Stomach smooth muscle (tissue), 2 donors: Measurements from ENCODE around the gene SORCS1.

ENCODE experiments used
- H3K27ac ChIP-seq: one replicate; pipeline ENCODE4 v1.7.0; 2013; ENCODE audit warnings: mild to moderate bottlenecking, low read length, inconsistent platforms
- H3K27me3 ChIP-seq, 2 donors: one replicate each; pipeline ENCODE4 v1.7.0; 2013; ENCODE audit warnings: low read length in 2 of 2; ENCODE audit not compliant: insufficient read depth in 2 of 2, control insufficient read depth in 1 of 2
- H3K36me3 ChIP-seq, 2 donors: one replicate each; pipeline ENCODE4 v1.7.0; 2013; ENCODE audit warnings: low read length in 2 of 2; ENCODE audit not compliant: control insufficient read depth in 2 of 2, insufficient read depth in 2 of 2
- H3K4me1 ChIP-seq: one replicate; pipeline ENCODE4 v1.7.0; 2013; ENCODE audit warnings: low read length; ENCODE audit not compliant: control insufficient read depth, insufficient read depth
- H3K4me3 ChIP-seq, 2 donors: one replicate each; pipeline ENCODE4 v1.7.0; 2013; ENCODE audit warnings: low read length in 2 of 2
- H3K9ac ChIP-seq, 2 donors: one replicate each; pipeline ENCODE4 v1.7.0; 2013; ENCODE audit warnings: low read length in 2 of 2, mild to moderate bottlenecking in 1 of 2
- H3K9me3 ChIP-seq, 2 donors: one replicate each; pipeline ENCODE4 v1.7.0; 2013; ENCODE audit warnings: low read length in 2 of 2; ENCODE audit not compliant: control insufficient read depth in 2 of 2
- donor health status: healthy.
- donor health status: Pancreatic carcinoma.

Gene SORCS1

GRCh38 chr10:106566873-106567272, 597.6 kb downstream of the SORCS1 start:
- Histone ChIP-seq H3K9ac (no peak overlapping the region), H3K36me3 (no peaks in the 10 kb centered on the region), H3K27me3 (no peaks in the 10 kb centered on the region), H3K9me3 (no peaks in the 10 kb centered on the region), H3K4me3 (no peak overlapping the region), H3K4me1 (no peaks in the 10 kb centered on the region), H3K27ac (no peak overlapping the region)

GRCh38 chr10:106565546-106565945, 599.0 kb downstream of the SORCS1 start:
- no peaks in the 10 kb centered on the region for H3K4me1 ChIP-seq
- H3K4me3 ChIP-seq = no peak overlapping the region
- H3K9me3 ChIP-seq = no peaks in the 10 kb centered on the region
- no peaks in the 10 kb centered on the region for H3K27me3 ChIP-seq
- H3K27ac ChIP-seq = no peak overlapping the region
- H3K9ac ChIP-seq = no peak overlapping the region
- no peaks in the 10 kb centered on the region for H3K36me3 ChIP-seq

- no peaks in the 10 kb centered on the region for H3K27me3 ChIP-seq
- H3K4me1 ChIP-seq = no peaks in the 10 kb centered on the region
- no peak overlapping the region for H3K9ac ChIP-seq
- no peaks in the 10 kb centered on the region for H3K36me3 ChIP-seq
- no peaks in the 10 kb centered on the region for H3K9me3 ChIP-seq
- no peak overlapping the region for H3K4me3 ChIP-seq
- H3K27ac ChIP-seq = no peak overlapping the region
Measured at GRCh38 chr10:106563384-106563783, 601.1 kb downstream of the SORCS1 start.

- Histone ChIP-seq H3K4me3 (no peak overlapping the region), H3K36me3 (no peaks in the 10 kb centered on the region), H3K4me1 (no peaks in the 10 kb centered on the region), H3K27me3 (no peaks in the 10 kb centered on the region), H3K9me3 (no peaks in the 10 kb centered on the region), H3K9ac (no peak overlapping the region), H3K27ac (no peak overlapping the region)
Measured at GRCh38 chr10:106560925-106561640, 603.4 kb downstream of the SORCS1 start.

GRCh38 chr10:106559442-106559841, 605.1 kb downstream of the SORCS1 start:
- Histone ChIP-seq H3K27me3 (no peaks in the 10 kb centered on the region), H3K27ac (no peak overlapping the region), H3K4me1 (no peaks in the 10 kb centered on the region)

GRCh38 chr10:106557951-106558733, 606.4 kb downstream of the SORCS1 start:
- Histone ChIP-seq H3K4me1 (no peaks in the 10 kb centered on the region), H3K27ac (no peak overlapping the region), H3K4me3 (no peak overlapping the region), H3K9ac (no peak overlapping the region), H3K9me3 (no peaks in the 10 kb centered on the region), H3K27me3 (no peaks in the 10 kb centered on the region), H3K36me3 (no peaks in the 10 kb centered on the region)

More at GRCh38 chr10:106559442-106559841, 605.1 kb downstream of the SORCS1 start:
- Histone ChIP-seq H3K4me3 (no peak overlapping the region), H3K9ac (no peak overlapping the region), H3K36me3 (no peaks in the 10 kb centered on the region), H3K9me3 (no peaks in the 10 kb centered on the region)

GRCh38 chr10:106557053-106557452, 607.5 kb downstream of the SORCS1 start:
- no peaks in the 10 kb centered on the region for H3K9me3 ChIP-seq
- no peaks in the 10 kb centered on the region for H3K27me3 ChIP-seq
- H3K4me1 ChIP-seq = no peaks in the 10 kb centered on the region
- H3K27ac ChIP-seq = no peak overlapping the region
- no peak overlapping the region for H3K9ac ChIP-seq
- H3K4me3 ChIP-seq = no peak overlapping the region
- no peaks in the 10 kb centered on the region for H3K36me3 ChIP-seq

GRCh38 chr10:106555599-106555998, 608.9 kb downstream of the SORCS1 start:
- Histone ChIP-seq H3K27ac (no peak overlapping the region), H3K36me3 (no peaks in the 10 kb centered on the region), H3K9ac (no peak overlapping the region), H3K27me3 (no peaks in the 10 kb centered on the region), H3K4me1 (no peaks in the 10 kb centered on the region), H3K4me3 (no peak overlapping the region), H3K9me3 (no peaks in the 10 kb centered on the region)

- H3K36me3 ChIP-seq = no peaks in the 10 kb centered on the region
- H3K4me3 ChIP-seq = no peak overlapping the region
- H3K27me3 ChIP-seq = no peaks in the 10 kb centered on the region
- H3K4me1 ChIP-seq = no peaks in the 10 kb centered on the region
- H3K9me3 ChIP-seq = no peaks in the 10 kb centered on the region
- H3K27ac ChIP-seq = no peak overlapping the region
- H3K9ac ChIP-seq = no peak overlapping the region
Measured at GRCh38 chr10:106551501-106552062, 612.9 kb downstream of the SORCS1 start.

- no peaks in the 10 kb centered on the region for H3K27me3 ChIP-seq
- H3K9me3 ChIP-seq = no peaks in the 10 kb centered on the region
- no peak overlapping the region for H3K27ac ChIP-seq
- no peaks in the 10 kb centered on the region for H3K4me1 ChIP-seq
- no peaks in the 10 kb centered on the region for H3K36me3 ChIP-seq
- no peak overlapping the region for H3K4me3 ChIP-seq
- no peak overlapping the region for H3K9ac ChIP-seq
Measured at GRCh38 chr10:106548832-106549231, 615.7 kb downstream of the SORCS1 start.
